Cardiac muscle cell (in vitro differentiated cells and primary cell): ENCODE results near the gene UPB1. TPM values are rescaled to one million over a fixed set of nuclear protein-coding genes. Genes with fewer than 3 reads are reported as not detected.

Experiments
- DNase-seq, 2 donors: peaks; one replicate each; pipeline versions ENCODE4 v3.0.0 to v3.0.0-alpha.2; 2010 to 2017; ENCODE audit warnings: low read depth in 1 of 2, low spot score in 1 of 2
- H3K27ac ChIP-seq: fragments of 200-600 bp; sonication (generic); 2 replicates; pipeline ENCODE4 v1.5.1; 2016
- H3K27me3 ChIP-seq: fragments of 200-600 bp; sonication (generic); 2 replicates; pipeline ENCODE4 v1.6.0; 2016; ENCODE audit warnings: control low read depth
- H3K36me3 ChIP-seq: fragments of 200-600 bp; sonication (generic); 2 replicates; pipeline ENCODE4 v1.5.1; 2016; ENCODE audit warnings: control low read depth
- H3K4me1 ChIP-seq: fragments of 200-600 bp; sonication (generic); 2 replicates; pipeline ENCODE4 v1.8.1; 2017; ENCODE audit warnings: low read depth, mild to moderate bottlenecking, mixed run types
- H3K4me3 ChIP-seq: fragments of 200-600 bp; sonication (generic); 2 replicates; pipeline ENCODE4 v1.5.1; 2016; ENCODE audit warnings: mild to moderate bottlenecking
- H3K9me3 ChIP-seq: fragments of 200-600 bp; sonication (generic); 2 replicates; pipeline ENCODE4 v1.5.1; 2017; ENCODE audit warnings: low read depth, mild to moderate bottlenecking, control low read depth
- polyA plus RNA-seq: library from polyadenylated mRNA; unstranded; fragments of >200 nt; fragmentation: Nextera tagmentation; extraction: Ambion mirVana; gene quantifications from 2 replicates; pipeline ENCODE4 v1.2.1, GENCODE V29; 2016
- total RNA-seq: library from RNA; depleted of rRNA; stranded (reverse); fragments of >200 nt; gene quantifications from 2 replicates; pipeline ENCODE4 v1.2.3, GENCODE V29; 2016
- TF ChIP-seq, protein P1 (sequence below): IDR thresholded peaks from 2 replicates; pipeline ENCODE4 v1.5.1; 2012; ENCODE audit warnings: low read depth, mild to moderate bottlenecking, low read length

The UPB1 gene
- total and polyA plus RNA-seq, 2 experiments from 2014 or later = 1.6 to 4.0 TPM

DNA sequence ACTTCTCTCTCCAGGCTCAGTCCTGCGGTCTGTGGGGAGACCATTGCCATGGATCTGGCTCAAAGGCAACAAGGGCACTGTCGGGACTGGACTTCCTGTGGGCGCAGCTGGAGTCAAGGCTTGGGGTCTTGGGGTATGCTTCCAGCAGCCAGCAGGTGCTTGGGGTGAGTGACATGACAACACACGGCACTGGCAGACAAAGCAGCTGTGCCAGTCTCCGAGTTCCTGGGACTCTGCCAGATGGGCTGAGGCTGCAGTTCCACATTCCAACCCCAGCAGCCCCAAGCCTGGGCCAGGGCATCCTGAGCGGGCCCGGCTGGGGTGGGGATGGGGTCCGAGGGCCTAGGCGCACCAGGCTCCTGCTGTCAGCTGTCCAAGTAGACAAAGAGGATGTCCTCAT is 47.5 kb downstream of the UPB1 start:
- Histone ChIP-seq H3K4me1 (no peaks in the 10 kb centered on the region), H3K36me3 (peaks cover 34% of the 10 kb centered on the region), H3K9me3 (no peaks in the 10 kb centered on the region), H3K27ac (no peak overlapping the region), H3K4me3 (no peak overlapping the region), H3K27me3 (no peaks in the 10 kb centered on the region)
- no peak for DNase-seq
- TF ChIP-seq, protein P1, sequence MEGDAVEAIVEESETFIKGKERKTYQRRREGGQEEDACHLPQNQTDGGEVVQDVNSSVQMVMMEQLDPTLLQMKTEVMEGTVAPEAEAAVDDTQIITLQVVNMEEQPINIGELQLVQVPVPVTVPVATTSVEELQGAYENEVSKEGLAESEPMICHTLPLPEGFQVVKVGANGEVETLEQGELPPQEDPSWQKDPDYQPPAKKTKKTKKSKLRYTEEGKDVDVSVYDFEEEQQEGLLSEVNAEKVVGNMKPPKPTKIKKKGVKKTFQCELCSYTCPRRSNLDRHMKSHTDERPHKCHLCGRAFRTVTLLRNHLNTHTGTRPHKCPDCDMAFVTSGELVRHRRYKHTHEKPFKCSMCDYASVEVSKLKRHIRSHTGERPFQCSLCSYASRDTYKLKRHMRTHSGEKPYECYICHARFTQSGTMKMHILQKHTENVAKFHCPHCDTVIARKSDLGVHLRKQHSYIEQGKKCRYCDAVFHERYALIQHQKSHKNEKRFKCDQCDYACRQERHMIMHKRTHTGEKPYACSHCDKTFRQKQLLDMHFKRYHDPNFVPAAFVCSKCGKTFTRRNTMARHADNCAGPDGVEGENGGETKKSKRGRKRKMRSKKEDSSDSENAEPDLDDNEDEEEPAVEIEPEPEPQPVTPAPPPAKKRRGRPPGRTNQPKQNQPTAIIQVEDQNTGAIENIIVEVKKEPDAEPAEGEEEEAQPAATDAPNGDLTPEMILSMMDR = no peak

DNA sequence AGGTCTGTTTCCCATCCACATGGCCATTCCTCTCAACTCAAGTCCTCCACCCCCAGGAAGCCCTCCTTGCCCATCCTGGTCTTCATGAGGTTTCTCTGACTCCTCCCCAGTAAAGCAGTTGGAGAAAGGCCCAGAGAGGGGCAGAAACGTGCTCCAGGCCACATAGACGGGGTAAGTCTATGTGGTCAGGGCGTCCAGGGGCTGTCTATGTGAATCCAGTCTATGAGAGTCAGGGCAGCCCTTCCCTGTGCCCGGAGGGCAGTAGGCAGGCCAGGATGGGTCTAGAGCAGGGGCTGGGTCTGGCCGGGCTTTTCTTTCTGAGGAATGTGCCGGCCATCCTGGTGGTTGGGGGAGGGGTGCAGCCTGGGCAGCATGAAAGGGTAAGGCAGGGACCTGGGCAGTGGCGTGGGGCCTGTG is 48.1 kb downstream of the UPB1 start:
- Histone ChIP-seq H3K27ac (no peak overlapping the region), H3K36me3 (peaks cover 38% of the 10 kb centered on the region), H3K4me1 (no peaks in the 10 kb centered on the region), H3K4me3 (no peak overlapping the region), H3K27me3 (no peaks in the 10 kb centered on the region), H3K9me3 (no peaks in the 10 kb centered on the region)
- DNase-seq = no peak
- TF ChIP-seq, protein P1 = no peak

DNA sequence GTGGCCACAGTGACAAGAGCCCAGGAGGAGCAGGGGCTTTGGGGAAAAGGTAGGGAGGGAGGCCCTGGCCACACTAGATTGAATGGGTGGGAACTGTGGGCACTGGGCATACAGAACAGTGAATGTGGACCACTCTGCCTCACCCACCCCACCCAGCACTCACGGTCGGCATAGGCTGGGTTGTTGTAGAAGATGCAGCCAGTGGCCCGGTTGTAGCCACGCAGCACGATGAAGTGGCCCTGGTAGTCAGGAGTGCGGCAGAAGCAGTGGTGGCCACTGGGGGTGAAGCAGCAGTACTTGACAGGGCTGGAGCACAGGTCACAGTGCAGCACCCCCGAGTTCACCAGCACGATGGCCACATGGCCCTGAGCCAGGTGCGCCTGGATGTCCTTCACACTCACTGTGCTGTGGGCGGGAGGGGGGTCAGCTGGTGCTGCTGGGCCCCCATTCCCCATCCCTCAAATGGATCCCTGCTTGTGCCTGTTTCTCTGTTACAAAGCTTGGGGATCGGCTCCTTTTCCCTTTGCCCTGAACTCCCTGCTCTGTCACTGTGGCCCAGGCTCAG is 48.6 kb downstream of the UPB1 start:
- H3K4me3 ChIP-seq = no peak overlapping the region
- TF ChIP-seq, protein P1 = no peak
- no peaks in the 10 kb centered on the region for H3K9me3 ChIP-seq
- no peak overlapping the region for H3K27ac ChIP-seq
- H3K27me3 ChIP-seq = no peaks in the 10 kb centered on the region
- no peak for DNase-seq
- H3K4me1 ChIP-seq = no peaks in the 10 kb centered on the region
- peaks cover 40% of the 10 kb centered on the region for H3K36me3 ChIP-seq

DNA sequence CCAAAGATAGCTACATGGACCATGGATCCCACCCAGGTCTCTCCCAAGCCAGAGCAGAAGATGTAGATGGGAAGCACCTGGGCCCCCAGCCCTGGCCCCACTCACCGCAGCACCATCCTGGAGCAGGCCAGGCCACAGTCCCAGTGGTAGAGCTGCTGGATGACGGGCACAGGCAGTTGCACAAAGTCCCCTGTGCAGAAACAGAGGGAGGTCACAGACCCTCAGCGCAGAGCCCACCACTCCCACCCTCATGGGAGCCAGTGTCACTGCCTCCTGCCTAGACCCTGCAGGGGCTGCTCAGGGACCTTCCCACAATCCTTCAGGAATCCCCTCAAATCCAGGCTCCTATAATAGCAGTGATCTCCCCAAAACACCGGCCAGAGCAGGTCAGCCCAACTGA is 53.7 kb downstream of the UPB1 start:
- peaks cover 7% of the 10 kb centered on the region for H3K4me1 ChIP-seq
- no peaks in the 10 kb centered on the region for H3K9me3 ChIP-seq
- H3K36me3 ChIP-seq = peaks cover 19% of the 10 kb centered on the region
- H3K27ac ChIP-seq = no peak overlapping the region
- H3K27me3 ChIP-seq = no peaks in the 10 kb centered on the region
- no peak for DNase-seq
- TF ChIP-seq, protein P1 = no peak
- no peak overlapping the region for H3K4me3 ChIP-seq

DNA sequence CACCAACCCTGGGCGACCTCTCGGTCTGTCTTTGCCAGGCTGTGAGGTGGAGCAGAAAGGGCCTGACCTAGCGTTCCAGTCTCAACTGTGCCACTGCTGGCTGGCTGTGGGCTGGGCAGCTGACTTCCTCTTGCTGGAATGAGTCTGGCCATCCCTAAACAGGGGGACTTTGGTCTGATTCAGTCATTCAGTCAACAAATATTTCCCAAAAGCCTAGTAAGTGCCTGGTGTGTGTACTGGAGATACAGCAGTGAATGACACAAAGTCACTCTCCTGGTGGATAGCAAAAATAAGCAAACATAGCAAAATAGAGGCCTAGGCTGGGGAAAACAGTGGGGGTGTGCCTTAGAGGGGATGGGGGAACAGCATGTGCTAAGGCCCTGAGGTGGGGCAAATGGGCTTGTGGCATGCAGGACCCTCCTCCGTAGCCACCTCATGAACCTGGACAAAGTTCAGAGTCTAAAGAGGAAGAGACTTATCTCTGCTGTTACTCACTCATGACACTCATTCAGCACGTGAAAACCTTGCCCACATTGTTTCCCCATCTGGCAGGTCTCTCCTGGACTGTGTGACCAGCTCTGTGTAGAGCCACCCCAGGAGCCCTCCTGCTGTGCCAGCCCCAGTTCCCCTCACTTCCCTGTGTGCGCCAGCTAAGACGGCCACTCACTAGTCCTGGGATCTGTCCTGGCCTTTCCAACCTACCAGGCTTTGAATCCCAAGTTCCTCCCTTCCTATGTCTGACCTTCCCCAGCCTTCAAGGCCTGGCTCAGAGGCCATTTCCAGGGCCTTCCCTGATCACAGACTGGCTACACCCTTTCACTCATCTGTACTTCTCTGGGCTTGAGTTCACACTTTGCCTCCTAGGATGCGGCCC is 55.1 kb downstream of the UPB1 start:
- no peaks in the 10 kb centered on the region for H3K9me3 ChIP-seq
- TF ChIP-seq, protein P1 = no peak
- no peak overlapping the region for H3K27ac ChIP-seq
- H3K36me3 ChIP-seq = peaks cover 12% of the 10 kb centered on the region
- H3K4me1 ChIP-seq = peaks cover 10% of the 10 kb centered on the region
- H3K27me3 ChIP-seq = no peaks in the 10 kb centered on the region
- no peak overlapping the region for H3K4me3 ChIP-seq
- peak in 1 of 2 donors; percentile 8 for DNase-seq
